ENCODE results near the gene HDAC4.

The HDAC4 gene

DNA sequence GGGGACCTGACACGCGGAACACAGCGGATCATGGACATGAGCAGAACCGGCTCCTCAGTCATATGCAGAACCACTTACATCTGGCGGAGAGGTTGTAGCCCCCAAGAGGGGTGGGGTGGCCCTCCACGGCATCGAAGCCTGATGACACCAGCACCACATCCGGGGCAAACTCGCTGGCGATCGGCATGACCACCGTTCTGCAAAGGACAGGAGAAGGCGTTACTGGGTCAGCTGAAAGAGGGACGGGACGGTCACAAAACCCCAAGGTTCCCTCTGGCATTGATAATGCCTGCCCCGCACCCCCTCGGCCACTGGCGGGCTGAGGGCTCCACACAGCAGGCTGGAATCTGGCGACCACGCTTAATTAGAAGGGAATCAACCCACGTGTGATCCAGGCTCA, 332.4 kb downstream of the HDAC4 start:
- DNase-seq: no peak

DNA sequence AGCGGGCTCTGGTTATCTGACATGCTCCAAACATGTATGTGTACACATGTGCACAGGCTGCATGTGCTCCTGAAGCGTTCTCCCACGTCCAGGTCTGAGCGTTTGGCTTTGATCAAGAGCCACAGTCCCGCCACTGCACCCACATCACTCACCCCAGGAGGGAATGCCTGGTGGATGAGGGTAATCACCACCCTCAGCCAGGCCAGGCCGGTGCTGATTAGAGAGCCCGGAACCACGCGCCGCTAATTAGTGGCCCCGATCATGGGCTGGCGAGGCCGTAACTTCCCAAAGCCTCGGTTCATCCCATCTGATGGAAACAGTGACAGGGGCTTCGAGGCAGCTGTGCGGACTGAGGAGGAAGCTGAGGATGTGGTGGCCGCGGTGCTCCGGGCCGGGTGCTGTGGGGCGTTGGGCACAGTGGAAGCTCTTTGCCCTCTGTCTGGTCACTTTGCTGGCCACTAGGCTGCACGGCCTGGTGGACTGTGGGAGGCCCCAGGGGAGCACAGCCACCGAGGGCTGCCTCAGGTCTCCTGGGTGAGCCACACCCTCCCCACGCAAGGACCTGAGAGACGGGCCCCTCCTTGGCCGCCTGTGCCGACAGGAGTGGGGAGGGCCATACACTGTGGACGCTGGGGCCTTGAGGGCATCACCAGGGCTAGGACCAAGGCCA, 333.5 kb downstream of the HDAC4 start:
- no peak for DNase-seq

DNA sequence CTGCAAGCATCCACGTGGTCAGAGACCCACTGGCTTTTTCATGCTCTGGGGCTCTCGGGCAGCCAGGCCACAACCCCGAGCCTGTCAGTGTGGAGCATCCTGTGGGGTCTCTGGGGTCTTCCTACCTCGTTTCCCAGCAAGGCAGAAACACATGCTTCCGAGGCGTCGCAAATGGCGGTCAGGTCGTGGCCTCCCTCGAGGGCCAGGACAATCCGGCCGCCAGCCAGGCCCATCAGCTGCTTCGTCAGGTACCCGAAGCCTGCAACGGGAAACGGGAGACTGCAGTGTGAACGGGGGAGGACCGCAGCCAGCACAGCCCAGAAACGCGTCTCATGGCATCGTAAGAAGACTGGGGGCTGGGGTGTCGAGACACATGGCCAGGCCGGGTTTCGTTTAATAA, 334.2 kb downstream of the HDAC4 start:
- no peak for DNase-seq

DNA sequence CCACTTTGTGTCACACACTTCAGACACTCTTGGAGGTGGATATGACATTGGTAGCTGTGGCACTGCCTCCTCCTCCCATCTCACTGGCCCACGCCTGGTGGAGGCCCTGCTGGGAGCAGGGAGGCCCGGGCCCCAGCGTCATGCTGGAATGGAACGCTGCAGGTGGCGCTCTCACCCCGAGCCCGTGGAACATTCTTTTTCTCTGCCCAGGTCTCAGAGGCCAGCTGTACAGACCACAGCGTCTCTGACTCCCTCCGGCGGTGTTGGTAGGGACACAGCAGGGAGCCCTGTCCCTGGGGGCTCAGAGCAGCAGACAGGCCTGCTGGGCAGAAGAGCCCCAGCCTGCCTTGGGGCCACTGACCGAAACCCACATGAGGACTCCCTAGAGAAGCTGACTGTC, 334.9 kb downstream of the HDAC4 start:
- no peak for DNase-seq

DNA sequence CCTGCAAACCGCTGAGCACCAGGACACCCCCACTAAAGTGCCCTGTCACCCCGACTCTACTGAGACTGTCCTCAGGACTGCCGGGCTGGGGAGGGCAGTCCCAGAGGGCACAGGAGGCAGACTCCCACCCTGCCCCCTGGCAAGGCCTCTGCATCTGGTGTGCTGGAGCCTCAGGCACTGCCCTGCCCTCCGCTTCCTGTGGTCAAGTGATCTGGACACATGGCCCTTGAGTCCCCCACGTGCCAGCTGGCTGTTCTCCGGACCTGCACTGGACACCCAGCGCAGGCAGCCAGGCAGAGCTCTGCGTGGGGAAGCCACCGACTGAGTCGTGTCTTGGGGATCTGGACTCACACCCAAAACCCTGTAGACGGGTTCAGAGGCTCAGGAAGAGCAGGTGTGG, 335.3 kb downstream of the HDAC4 start:
- no peak for DNase-seq

DNA sequence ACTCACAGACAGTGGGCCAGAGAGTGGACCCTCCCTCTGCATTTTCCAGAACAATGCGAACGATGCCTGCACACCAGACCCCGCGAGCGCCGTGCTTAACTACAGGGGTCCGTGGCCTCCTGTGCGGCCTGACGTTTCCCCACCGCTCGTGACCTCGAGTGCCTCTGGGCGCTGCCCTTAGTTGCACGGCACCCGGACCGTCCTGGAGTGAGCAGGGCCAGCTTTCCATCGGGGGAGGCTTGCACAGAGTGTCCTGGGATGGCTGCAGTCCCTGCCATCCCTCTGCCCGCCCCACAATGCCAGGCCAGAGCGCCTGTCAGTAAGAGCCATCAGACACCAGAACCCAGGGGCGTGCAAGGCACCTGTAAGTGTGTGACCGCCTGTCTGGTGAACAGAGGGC, 335.9 kb downstream of the HDAC4 start:
- DNase-seq: no peak

DNA sequence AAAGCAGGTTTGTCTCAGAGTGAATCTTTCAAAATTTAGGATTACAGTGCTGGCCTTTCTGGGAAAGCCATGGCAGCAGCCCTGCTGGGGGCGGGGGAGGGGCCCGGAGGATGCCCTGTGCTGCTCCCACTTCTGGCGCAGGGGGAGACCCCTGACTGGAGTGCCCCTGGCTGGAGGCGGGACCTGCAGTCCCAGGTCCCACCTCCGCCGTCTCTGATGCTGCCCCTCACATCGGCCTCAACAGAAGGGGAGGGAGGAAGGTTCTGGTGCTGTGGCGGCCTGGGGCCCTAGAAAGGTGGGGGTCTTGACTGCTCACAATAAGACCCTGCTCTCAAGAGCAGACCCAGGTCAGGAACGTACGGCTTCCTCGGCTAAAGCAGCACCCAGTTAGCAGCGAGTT, 336.6 kb downstream of the HDAC4 start:
- DNase-seq: no peak

DNA sequence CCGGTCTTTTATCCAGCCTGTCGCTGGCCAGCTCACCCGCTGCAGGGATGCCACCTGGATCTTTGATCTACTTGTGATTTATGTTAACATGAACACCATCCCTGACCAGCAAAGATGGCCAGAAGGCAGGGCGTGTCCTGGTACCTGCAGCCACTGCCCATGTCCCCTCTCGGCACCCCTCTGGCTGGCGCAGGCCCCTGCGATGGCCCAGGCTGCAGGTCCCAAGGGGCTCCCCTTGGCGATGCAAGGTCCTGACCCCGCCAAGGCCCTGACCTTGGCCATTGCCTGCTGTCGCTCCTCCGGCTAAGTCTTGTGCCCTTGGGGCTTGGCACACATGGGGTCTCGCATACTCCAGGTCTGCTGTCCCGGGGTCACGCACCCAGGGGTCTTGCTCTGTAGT, 338.1 kb downstream of the HDAC4 start:
- DNase-seq: no peak

DNA sequence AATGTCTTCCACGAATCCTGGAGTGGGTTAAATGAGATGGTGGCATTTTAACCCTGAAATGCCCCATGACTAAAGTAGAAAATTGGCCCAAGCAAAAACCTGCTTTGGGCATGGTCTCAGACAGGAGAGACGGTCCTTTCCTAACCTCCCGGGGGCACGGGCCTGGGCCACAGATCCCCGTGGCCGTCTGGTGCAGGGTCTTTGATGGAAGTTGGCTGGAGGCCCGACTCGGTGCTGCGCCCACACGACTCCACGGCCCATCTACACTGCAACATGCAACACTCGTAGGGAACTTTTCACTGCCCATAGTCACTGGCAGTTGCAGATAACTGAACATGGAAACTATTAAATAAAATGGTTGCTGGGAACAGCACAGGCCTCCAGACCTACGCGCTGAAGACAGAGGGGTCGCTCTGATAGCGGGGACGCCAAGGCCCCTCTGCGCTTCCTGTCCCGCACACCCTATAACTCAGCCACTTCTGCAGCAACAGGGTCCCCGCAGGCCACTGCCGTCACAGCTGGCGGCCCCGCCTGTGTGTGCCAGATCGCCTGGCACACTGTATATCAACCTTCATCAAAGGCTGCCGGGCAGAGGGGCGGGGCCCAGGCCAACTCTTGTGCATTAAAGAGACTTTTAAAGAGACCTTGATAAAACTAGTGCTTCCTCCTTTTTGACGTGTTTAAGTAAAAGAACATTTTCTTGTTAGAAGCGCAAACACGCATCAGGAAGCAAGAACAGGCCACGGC, 338.8 kb downstream of the HDAC4 start:
- no peak for DNase-seq

DNA sequence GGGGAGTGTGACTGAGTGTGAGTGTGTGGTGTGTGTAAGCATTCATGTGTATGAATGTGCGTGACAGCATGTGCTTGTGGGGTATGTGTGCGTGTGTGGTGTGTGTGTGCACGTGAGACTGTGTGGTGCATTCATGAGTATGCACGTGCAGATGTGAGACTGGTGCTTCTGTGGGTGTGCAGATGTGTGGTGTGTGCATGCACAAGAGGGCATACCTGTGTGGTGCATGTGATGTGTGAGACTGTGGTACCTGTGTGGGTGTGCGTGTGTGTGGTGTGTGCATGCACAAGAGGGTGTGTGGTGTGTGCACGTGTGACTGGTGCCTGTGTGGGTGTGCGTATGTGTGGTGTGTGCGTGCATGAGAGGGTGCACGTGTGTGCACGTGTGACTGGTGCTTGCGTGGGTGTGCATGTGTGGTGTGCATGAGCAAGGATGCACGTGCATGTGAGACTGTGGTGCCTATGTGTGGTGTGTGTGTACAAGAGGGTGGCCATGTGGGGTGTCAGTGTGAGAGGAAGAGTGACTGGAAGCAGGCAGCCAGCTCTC, 339.6 kb downstream of the HDAC4 start:
- no peak for DNase-seq

DNA sequence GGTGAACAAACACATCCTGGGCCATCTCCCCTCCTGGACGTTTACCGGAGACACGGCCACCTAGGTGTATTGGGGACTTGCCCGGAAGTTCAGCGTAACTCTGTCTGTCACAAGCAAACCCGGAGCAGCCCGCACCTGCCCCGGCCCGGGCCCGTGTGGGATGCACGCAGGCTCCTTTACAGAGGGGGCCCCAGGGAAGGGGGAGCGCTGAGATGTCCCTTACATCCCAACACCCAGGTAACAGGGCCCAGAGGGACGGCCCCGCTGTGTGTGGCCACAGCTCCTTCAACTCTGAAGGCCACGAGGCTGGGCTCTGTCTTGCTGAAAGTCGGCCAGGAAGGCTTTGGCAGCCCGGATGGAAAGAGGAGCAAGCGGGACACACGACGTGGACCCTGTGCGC, 340.1 kb downstream of the HDAC4 start:
- no peak for DNase-seq

DNA sequence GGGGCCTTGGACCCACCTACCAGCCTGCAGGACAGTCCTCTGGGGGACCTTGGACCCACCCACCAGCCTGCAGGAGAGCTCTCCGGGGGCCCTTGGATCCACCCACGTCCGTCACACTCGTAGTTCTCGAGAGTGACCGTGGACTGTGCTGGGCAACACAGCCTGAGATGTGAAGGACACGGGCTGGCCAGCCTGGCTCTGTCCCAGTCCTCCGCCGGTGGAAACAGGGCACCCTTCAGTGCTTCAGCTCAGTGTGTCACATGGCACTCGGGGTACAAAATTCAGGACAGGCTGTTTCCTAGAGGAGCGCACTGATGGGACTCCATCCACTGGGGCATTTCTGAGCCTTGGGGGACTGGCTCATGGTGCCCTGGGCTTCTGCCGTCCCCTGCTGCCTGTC, 341.0 kb downstream of the HDAC4 start:
- DNase-seq: no peak

DNA sequence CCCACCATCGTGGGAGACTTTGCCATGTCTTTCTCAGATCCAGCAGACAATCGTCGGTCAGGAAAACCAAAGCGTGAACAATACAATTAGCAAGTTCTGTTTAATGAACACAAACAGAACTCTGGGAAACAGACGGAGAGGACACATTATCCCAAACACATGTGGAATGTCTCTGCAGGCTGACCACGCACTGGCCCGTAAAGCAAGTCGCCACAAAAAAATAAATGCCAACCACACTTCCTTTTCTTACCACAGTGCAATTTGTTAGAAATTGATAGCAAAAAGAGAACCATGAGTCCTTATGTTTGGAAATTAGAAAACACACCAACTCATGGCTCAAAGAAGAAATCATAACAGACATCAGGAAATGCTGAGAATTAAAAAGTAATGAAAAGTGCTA, 342.1 kb downstream of the HDAC4 start:
- DNase-seq: no peak

DNA sequence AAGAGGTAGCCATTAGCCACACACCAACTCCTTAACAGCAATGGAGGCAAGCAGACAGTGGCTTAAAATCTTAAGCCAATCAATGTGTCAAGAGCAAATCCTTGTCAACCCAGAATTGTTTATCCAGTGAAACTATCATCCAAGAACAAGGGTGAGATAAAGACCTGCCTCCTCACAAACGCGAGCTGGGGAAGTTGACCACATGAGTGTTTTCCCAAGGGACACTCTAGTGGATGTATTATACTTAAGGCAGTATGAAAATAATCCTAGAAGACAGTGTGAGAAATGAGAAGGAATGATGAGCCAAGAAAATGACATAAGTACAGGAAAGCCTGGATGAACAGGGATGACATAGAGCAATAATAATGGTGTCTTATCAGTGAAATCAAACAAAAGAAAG, 343.3 kb downstream of the HDAC4 start:
- no peak for DNase-seq

DNA sequence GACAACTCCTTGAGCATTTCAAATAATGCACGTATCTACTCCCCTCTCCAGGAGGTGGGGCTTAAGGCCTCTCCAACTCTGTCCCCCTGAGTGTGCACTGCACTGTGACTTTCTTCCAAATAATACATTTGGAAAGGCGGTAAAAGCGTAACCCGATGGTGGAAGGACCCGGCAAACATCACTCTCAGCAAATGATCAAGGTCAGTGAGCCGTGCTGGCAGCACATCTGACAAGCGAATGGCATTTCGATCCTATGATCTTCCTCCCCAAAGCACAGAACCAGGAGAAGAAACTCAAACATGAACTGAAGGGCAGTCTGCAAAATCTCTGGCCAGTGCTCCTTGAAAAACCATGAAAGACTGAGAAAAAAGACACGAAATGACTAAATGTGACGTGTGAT, 344.2 kb downstream of the HDAC4 start:
- no peak for DNase-seq

DNA sequence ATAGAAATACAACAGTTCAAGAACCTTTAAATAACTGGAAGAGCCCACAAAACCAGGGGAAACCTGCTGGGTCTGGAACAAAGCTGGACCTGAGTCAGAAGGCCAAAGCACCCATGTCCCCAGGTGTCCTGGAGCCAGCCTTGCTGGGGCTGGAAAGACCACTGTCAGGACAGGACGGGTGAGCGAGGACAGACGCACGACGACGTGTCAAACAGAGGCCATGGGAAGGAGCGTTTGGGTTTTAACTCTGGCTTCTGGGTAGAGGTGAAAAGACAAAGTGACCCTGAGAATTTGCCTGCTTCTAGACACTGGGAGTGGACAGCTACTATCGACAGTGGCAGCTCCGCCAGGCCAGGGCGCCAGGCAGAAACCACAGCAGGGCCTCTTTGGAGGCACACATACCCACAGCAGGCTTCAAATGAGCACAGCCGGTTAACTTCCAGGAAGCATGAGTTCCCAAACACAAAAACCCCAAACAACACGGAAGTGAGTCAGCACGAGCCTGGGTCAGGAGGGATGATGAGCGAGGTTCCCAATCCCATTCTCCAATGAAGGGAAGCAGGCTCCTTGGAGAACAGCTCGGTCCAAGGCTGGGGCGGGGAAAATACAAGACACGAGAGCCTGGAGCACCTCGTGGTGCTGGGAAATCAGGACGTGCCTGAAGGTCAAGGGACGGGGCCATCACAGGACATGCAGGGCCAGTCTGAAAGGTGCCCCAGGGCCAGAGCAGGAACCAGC, 344.9 kb downstream of the HDAC4 start:
- no peak for DNase-seq

DNA sequence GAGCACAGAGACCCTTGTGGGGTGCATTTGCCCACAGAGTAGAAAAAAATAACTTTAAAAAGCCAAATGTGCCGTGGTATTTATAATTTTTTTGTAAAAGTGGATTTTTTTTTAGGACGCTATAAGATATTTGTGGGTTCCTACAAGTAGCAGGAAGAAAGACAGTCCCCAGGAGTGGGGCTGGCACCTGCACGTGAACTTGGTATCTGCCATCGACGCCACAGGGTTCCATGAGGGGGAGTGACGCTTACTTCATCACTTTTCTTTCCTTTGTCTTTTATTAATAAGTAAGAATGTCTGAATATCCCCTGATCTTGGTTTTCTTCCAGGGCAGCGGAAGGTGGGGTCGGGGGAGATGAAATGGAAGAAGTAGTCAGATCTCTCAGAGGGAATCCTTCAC, 345.9 kb downstream of the HDAC4 start:
- DNase-seq: no peak

DNA sequence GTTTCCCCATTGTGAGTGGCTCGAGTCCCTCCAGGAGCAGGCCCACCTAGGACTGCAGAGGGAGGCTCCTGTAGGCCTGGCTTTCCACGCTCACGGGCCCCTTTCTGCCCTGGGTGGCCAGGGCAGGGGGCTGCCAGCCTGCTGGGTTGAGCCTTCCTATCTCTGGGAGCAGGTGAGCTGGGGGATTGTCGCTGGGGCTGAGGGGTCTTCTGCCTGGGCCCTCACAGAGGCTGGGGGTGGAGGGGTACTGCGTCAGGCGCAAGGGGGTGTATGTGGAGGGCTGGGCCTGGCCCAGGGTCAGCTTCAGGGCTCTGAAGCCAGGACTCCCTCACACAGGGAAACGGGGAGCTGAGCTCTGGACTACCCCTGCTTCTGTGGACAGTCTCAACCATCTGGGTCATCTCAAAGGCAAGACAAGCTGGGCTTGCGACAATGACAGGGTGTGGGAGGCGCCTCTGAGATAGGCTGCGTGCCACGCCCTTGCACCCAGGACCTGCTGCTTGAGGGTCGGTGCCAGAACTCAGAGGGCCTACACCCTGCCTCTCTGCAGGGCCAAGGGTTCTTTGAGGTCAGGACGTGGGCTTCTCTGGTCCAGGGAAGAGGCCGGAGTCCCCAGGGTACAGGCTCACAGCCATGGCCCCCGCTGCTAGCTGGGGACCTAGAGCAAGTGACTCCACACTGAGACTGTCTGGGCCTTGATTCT, 346.9 kb downstream of the HDAC4 start:
- no peak for DNase-seq

DNA sequence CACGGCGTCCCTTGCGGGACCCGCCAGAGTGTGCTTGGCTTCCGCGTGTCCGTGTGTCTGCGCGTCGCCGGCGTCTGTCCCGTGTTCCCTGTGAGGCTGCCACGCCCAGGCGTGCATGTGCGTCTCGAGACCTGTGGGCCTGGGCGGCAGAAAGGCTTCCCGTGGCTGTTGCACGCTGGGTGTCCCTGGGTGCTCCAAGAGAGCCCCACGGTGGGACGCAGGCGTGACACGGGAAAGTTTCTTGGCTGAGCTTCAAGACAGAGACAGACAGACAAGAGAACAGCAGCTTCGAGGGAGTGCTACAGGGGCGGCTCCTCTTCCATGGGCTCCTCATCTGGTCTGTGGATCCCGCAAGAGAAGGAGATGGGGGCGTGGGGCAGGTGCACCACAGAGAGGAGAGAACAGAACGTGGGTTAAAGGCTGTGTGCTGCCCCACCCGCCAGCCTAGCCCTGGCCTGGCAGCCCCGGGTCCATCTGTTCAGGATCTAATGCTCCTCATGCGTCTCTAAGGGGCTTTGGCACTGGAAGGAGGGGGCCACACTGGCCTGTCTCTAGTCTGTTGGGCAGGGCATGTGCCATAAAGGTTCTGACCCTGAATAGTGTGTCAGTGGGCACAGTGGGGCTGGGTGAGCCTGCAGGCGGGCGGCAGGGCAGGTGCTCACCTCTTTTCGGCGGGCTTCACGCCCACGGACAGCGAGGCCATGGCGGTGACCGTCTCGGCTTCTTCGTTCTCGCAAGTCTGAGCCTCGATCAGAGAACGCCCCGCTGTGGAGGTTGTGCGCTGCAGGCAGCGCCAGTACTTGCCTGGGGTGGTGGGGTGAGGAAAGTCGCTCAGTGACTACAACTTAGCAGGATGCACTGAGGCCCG, 347.8 kb downstream of the HDAC4 start:
- DNase-seq: no peak

DNA sequence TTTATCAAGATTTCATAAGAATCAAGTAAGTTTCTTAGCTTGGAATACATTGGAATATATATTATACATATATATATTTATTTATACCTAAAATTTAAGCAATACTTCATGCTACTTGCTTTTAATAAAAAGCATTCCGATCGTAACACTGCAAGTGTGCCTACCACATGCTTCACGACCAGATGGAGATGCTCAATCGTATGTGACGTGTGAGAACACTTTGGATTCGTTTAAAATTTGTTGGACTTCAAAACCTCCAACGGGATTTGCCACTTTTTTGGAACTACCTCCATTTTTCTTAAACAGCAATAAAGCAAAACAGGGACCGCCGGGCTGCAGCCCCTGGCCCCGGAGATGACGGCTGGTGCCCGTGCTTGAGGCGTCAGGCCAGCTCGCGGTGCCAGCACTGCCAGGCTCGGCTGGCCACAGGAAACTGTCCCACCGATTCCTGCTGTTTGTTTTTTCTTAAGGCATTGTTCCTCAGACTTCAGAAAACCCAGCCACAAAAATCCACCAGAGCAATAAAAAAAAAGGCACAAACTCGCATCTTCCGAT, 348.9 kb downstream of the HDAC4 start:
- DNase-seq: no peak

DNA sequence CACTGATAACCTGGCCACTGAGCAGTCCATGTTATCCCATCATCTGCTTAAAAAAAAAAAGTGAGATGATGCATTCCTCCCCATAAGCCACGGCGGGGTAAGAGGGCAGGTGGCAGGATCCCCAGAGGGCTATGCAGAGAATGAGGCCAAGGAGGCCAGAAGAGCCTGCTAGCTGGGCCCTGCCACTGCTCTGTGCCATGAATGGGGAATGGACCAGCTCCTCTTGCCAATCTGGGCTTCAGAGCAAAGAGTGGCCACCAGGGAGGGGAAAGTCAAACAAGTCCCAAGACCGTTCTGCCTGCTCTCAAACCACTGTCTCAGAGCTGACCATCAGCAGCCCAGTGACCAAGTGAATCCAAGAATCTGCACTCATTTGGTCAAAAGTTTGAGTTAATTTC, 350.6 kb downstream of the HDAC4 start:
- no peak for DNase-seq
